Transverse colon (tissue), 4 donors: Measurements from ENCODE around the gene RSL1D1. TPM values are rescaled to one million over a fixed set of nuclear protein-coding genes. Genes with fewer than 3 reads are reported as not detected.

Experiments
- DNase-seq: peaks from one replicate; pipeline ENCODE4 v3.0.0-alpha.2; 2019
- H3K27ac ChIP-seq, 4 donors: fragments of 200-600 bp; sonication (generic); 2 replicates each; pipeline ENCODE4 v1.5.1; 2016 to 2018; ENCODE audit warnings: inconsistent platforms in 4 of 4
- H3K27me3 ChIP-seq: fragments of 200-600 bp; sonication (generic); 2 replicates; pipeline ENCODE4 v1.5.1; 2017; ENCODE audit warnings: inconsistent platforms
- H3K36me3 ChIP-seq, 4 donors: fragments of 200-600 bp; sonication (generic); 2 replicates each; pipeline ENCODE4 v1.5.1; 2017 to 2019; ENCODE audit warnings: inconsistent platforms in 4 of 4
- H3K4me1 ChIP-seq, 4 donors: fragments of 200-600 bp; sonication (generic); 2 replicates each; pipeline ENCODE4 v1.5.1; 2017 to 2020; ENCODE audit warnings: inconsistent platforms in 4 of 4
- H3K4me3 ChIP-seq, 4 donors: fragments of 200-600 bp; sonication (generic); 1 replicate in 1 of 4; 2 replicates in 3 of 4; pipeline versions ENCODE4 v1.5.1 to v1.6.1; 2017 to 2019; ENCODE audit warnings: inconsistent platforms in 4 of 4
- H3K9me3 ChIP-seq, 2 donors: fragments of 200-600 bp; sonication (generic); 2 replicates each; pipeline ENCODE4 v1.5.1; 2017 to 2019; ENCODE audit warnings: inconsistent platforms in 2 of 2
- CTCF ChIP-seq, 5 experiments: fragments of 200-600 bp in 3 of 5; fragments of 450-650 bp in 2 of 5; sonication (generic) in 3 of 5; IDR thresholded peaks; 1 replicate in 2 of 5; 2 replicates in 3 of 5; pipeline ENCODE4 v1.5.1; 2016 to 2017; ENCODE audit warnings: antibody characterized with exemption in 5 of 5, inconsistent platforms in 3 of 5, mild to moderate bottlenecking in 2 of 5, moderate library complexity in 1 of 5
- EP300 ChIP-seq: sonication (generic); formaldehyde crosslinking; IDR thresholded peaks from one replicate; pipeline ENCODE4 v1.6.1; 2017; ENCODE audit warnings: antibody characterized with exemption, low read depth
- POLR2A ChIP-seq: fragments of 450-650 bp; IDR thresholded peaks from one replicate; pipeline ENCODE4 v1.6.1; 2016; ENCODE audit warnings: antibody characterized with exemption, mild to moderate bottlenecking, moderate library complexity
- POLR2AphosphoS5 ChIP-seq, 3 donors: sonication (generic); formaldehyde crosslinking; IDR thresholded peaks; one replicate each; pipeline ENCODE4 v1.6.1; 2016; ENCODE audit warnings: antibody characterized with exemption in 3 of 3
- WGBS, 2 donors: methylation state at CpG; one replicate each; pipeline ENCODE4 v1.1.5; 2018; ENCODE audit warnings: low coverage in 1 of 2; 5-methylcytosine and 5-hydroxymethylcytosine counted together
- in situ Hi-C, 4 donors: fragments of 200-750 bp; cut with MboI; loops; one replicate each; pipeline versions ENCODE4 v1.15.0 to v1.15.1; 2017; ENCODE audit warnings: low sequenced_read_pairs in 3 of 4, low pct_ligation_motif_present in 1 of 4, low pct_unique_long_range_greater_than_20kb in 1 of 4
- intact Hi-C: fragments of 100-400 bp; cut with DNase I; formaldehyde crosslinking; loops from one replicate; pipeline ENCODE4 v1.15.1; 2023; ENCODE audit warnings: low total_unique reads
- total RNA-seq, 4 donors: library from RNA; depleted of rRNA; stranded (reverse); fragments of >200 nt; gene quantifications; one replicate each; pipeline ENCODE4 v1.1.0, GENCODE V29; 2016

The RSL1D1 gene
- total RNA-seq, 4 donors from 2014 or later: 41.5 to 120 (median 65.9) TPM

- WGBS, 2 donors: 89% methylated on average over 5 of the region's 5 CpGs; no CpG with 5 or more reads in 1 of the 2 donors
- intact Hi-C loops: no loop called here
- H3K36me3 ChIP-seq: peaks cover 0 to 80% (median 38%) of the 10 kb centered on the region in 4 donors
- in situ Hi-C loops: no loop called here
- peaks cover 0 to 3% (median 0%) of the 10 kb centered on the region in 4 donors for H3K4me1 ChIP-seq
- H3K4me3 ChIP-seq: no peak overlapping the region
- no peaks in the 10 kb centered on the region for H3K9me3 ChIP-seq
- no peaks in the 10 kb centered on the region for H3K27me3 ChIP-seq
- no peak for DNase-seq
- H3K27ac ChIP-seq: no peak overlapping the region
- no peak for TF ChIP-seq CTCF (IDR thresholded peaks at IDR 0.05)
- TF ChIP-seq POLR2A: no peak
- TF ChIP-seq POLR2AphosphoS5 (IDR thresholded peaks at IDR 0.05): no peak
- no peak for TF ChIP-seq EP300
Measured at GRCh38 chr16:11843861-11844260, 7.5 kb downstream of the RSL1D1 start.

- Histone ChIP-seq H3K27ac (no peak overlapping the region), H3K4me3 (no peak overlapping the region), H3K4me1 (no peaks in the 10 kb centered on the region), H3K27me3 (no peaks in the 10 kb centered on the region), H3K9me3 (no peaks in the 10 kb centered on the region), H3K36me3 (peaks cover 0 to 87% (median 41%) of the 10 kb centered on the region in 4 donors)
- no peak for DNase-seq
- TF ChIP-seq POLR2AphosphoS5 (IDR thresholded peaks at IDR 0.05) (no peak), POLR2A (no peak), EP300 (no peak), CTCF (IDR thresholded peaks at IDR 0.05) (no peak)
- intact Hi-C loops (no loop called here), in situ Hi-C loops (no loop called here)
- 99% methylated on average over 8 of the region's 11 CpGs; no CpG with 5 or more reads in 1 of the 2 donors for WGBS, 2 donors
Measured at GRCh38 chr16:11843206-11843605, 8.1 kb downstream of the RSL1D1 start.

GRCh38 chr16:11841026-11841425, 10.3 kb downstream of the RSL1D1 start:
- H3K27ac ChIP-seq: no peak overlapping the region
- 94 to 96% methylated on average over 4 to 7 of the region's 7 CpGs for WGBS, 2 donors
- H3K9me3 ChIP-seq: no peaks in the 10 kb centered on the region
- peaks cover 0 to 86% (median 42%) of the 10 kb centered on the region in 4 donors for H3K36me3 ChIP-seq
- no peaks in the 10 kb centered on the region for H3K27me3 ChIP-seq
- no peak for DNase-seq
- intact Hi-C loops: no loop called here
- H3K4me1 ChIP-seq: no peaks in the 10 kb centered on the region
- TF ChIP-seq EP300: no peak
- no peak for TF ChIP-seq CTCF (IDR thresholded peaks at IDR 0.05)
- no peak for TF ChIP-seq POLR2A
- TF ChIP-seq POLR2AphosphoS5 (IDR thresholded peaks at IDR 0.05): no peak
- in situ Hi-C loops: no loop called here
- H3K4me3 ChIP-seq: no peak overlapping the region

GRCh38 chr16:11836650-11837244, 14.6 kb downstream of the RSL1D1 start:
- TF ChIP-seq EP300 (no peak), POLR2AphosphoS5 (IDR thresholded peaks at IDR 0.05) (no peak), POLR2A (no peak), CTCF (IDR thresholded peaks at IDR 0.05) (no peak)
- Histone ChIP-seq H3K36me3 (peaks cover 0 to 51% (median 25%) of the 10 kb centered on the region in 4 donors), H3K27me3 (no peaks in the 10 kb centered on the region), H3K9me3 (no peaks in the 10 kb centered on the region), H3K4me1 (no peaks in the 10 kb centered on the region), H3K4me3 (no peak overlapping the region), H3K27ac (no peak overlapping the region)
- no peak for DNase-seq
- in situ Hi-C loops (no loop called here), intact Hi-C loops (no loop called here)
- 80 to 100% methylated on average over 6 to 7 of the region's 7 CpGs for WGBS, 2 donors
